ENCODE measurements around the gene BBS12. TPM values are rescaled to one million over a fixed set of nuclear protein-coding genes. Genes with fewer than 3 reads are reported as not detected.

Gene BBS12
- total and polyA plus RNA-seq, 9 of the 15 experiments (the other 6 are each of a cell fraction or from before 2014, with no cell fraction given), result 2.7 to 6.5 (median 3.3) TPM

Other genes starting within 250 kb of the BBS12 start
- gene IL21, start 111.6 kb upstream of the BBS12 start, total RNA-seq (2014; rRNA removed), result not detected in 2 replicates
- gene IL21, start 111.6 kb upstream of the BBS12 start, total RNA-seq (2014; rRNA removed; fragmentation: Illumina TruSeq; extraction: Trizol), result 0.06 TPM in 1 of 2 replicates, not detected in the other
- gene IL21, start 111.6 kb upstream of the BBS12 start, total RNA-seq (2015; rRNA removed; fragmentation: Illumina TruSeq; extraction: Trizol), result not detected in 2 replicates
- 0.18 TPM in 1 of 2 replicates, not detected in the other for gene IL21, start 111.6 kb upstream of the BBS12 start, total RNA-seq (2021)
- 0.03 TPM in 1 of 2 replicates, not detected in the other for gene IL21, start 111.6 kb upstream of the BBS12 start, polyA plus RNA-seq (2011; rRNA removed)
- gene IL21, start 111.6 kb upstream of the BBS12 start, polyA plus RNA-seq (2014; fragmentation: Illumina TruSeq; extraction: Trizol), result not detected in 2 replicates
- not detected for gene IL21, start 111.6 kb upstream of the BBS12 start, polyA plus RNA-seq (2014; fragmentation: Nextera tagmentation; extraction: Ambion mirVana)
- gene IL21, start 111.6 kb upstream of the BBS12 start, polyA plus RNA-seq (2014; rRNA removed), result not detected in 2 replicates
- gene FGF2, start 94.1 kb downstream of the BBS12 start, total RNA-seq (2014; rRNA removed), result 5.1 and 7.2 TPM in 2 replicates
- 11.9 and 13.5 TPM in 2 replicates for gene FGF2, start 94.1 kb downstream of the BBS12 start, total RNA-seq (2014; rRNA removed; fragmentation: Illumina TruSeq; extraction: Trizol)
- 9.1 and 10.8 TPM in 2 replicates for gene FGF2, start 94.1 kb downstream of the BBS12 start, total RNA-seq (2015; rRNA removed; fragmentation: Illumina TruSeq; extraction: Trizol)
- gene FGF2, start 94.1 kb downstream of the BBS12 start, total RNA-seq (2021), result 16.4 and 19.4 TPM in 2 replicates
- 7.9 and 15.1 TPM in 2 replicates for gene FGF2, start 94.1 kb downstream of the BBS12 start, polyA plus RNA-seq (2011; rRNA removed)
- 8.3 and 9.2 TPM in 2 replicates for gene FGF2, start 94.1 kb downstream of the BBS12 start, polyA plus RNA-seq (2014; fragmentation: Illumina TruSeq; extraction: Trizol)
- gene FGF2, start 94.1 kb downstream of the BBS12 start, polyA plus RNA-seq (2014; fragmentation: Nextera tagmentation; extraction: Ambion mirVana), result 1 to 10 TPM; 2.5 to 2.6 TPM
- 7.8 and 8.1 TPM in 2 replicates for gene FGF2, start 94.1 kb downstream of the BBS12 start, polyA plus RNA-seq (2014; rRNA removed)
- gene NUDT6, start 189.9 kb downstream of the BBS12 start, total RNA-seq (2014; rRNA removed), result 7.8 and 13.1 TPM in 2 replicates
- 12.5 and 13.3 TPM in 2 replicates for gene NUDT6, start 189.9 kb downstream of the BBS12 start, total RNA-seq (2014; rRNA removed; fragmentation: Illumina TruSeq; extraction: Trizol)
- gene NUDT6, start 189.9 kb downstream of the BBS12 start, total RNA-seq (2015; rRNA removed; fragmentation: Illumina TruSeq; extraction: Trizol), result 14.7 and 16.4 TPM in 2 replicates
- 9.4 and 9.5 TPM in 2 replicates for gene NUDT6, start 189.9 kb downstream of the BBS12 start, total RNA-seq (2021)
- gene NUDT6, start 189.9 kb downstream of the BBS12 start, polyA plus RNA-seq (2011; rRNA removed), result 11.1 and 13.7 TPM in 2 replicates
- 7.8 and 11.0 TPM in 2 replicates for gene NUDT6, start 189.9 kb downstream of the BBS12 start, polyA plus RNA-seq (2014; fragmentation: Illumina TruSeq; extraction: Trizol)
- gene NUDT6, start 189.9 kb downstream of the BBS12 start, polyA plus RNA-seq (2014; fragmentation: Nextera tagmentation; extraction: Ambion mirVana), result 10 to 100 TPM; 15.5 to 18.1 TPM
- gene NUDT6, start 189.9 kb downstream of the BBS12 start, polyA plus RNA-seq (2014; rRNA removed), result 13.0 and 13.4 TPM in 2 replicates

All from K562 (cell line).